BJ (cell line): ENCODE measurements around the gene YJEFN3. TPM values are rescaled to one million over a fixed set of nuclear protein-coding genes. Genes with fewer than 3 reads are reported as not detected.
A peak's percentile ranks its signal among the peaks of the same experiment; 100 is the strongest.

Source experiments
- CTCF ChIA-PET: fragments of 350-600 bp; formaldehyde crosslinking; extraction: SDS; loops from one replicate; lab custom pipeline; 2021; ENCODE audit warnings: antibody characterized with exemption, inconsistent platforms; lab: Yijun Ruan, JAX
- POLR2A ChIA-PET: fragments of 300-600 bp; sonication (Branson Sonifier 250); formaldehyde crosslinking; extraction: SDS; loops from one replicate; lab custom pipeline; 2021; ENCODE audit warnings: antibody characterized with exemption; lab: Charles Lee
- DNase-seq: peaks from one replicate; pipeline ENCODE4 v3.0.0-alpha.2; 2011; ENCODE audit warnings: low read depth
- H3K27me3 ChIP-seq: 2 replicates; pipeline ENCODE4 v1.6.0; 2011; ENCODE audit warnings: low read length; ENCODE audit not compliant: control insufficient read depth, insufficient read depth
- H3K36me3 ChIP-seq: 2 replicates; pipeline ENCODE4 v1.5.1; 2011; ENCODE audit warnings: low read length; ENCODE audit not compliant: control insufficient read depth, insufficient read depth
- H3K4me3 ChIP-seq: 2 replicates; pipeline ENCODE4 v1.5.1; 2011; ENCODE audit warnings: low read depth, mild to moderate bottlenecking, control low read depth, low read length
- polyA plus RNA-seq: library from polyadenylated mRNA; depleted of rRNA; stranded (reverse); fragments of >200 nt; gene quantifications from 2 replicates; pipeline ENCODE4 v1.2.3, GENCODE V29; 2011
- TF ChIP-seq, protein P1 (sequence below): IDR thresholded peaks from 2 replicates; pipeline ENCODE4 v1.5.1; 2011; ENCODE audit warnings: low read depth, mild to moderate bottlenecking, control low read depth, inconsistent platforms, low read length, moderate library complexity; ENCODE audit not compliant: insufficient read depth

YJEFN3 gene
- polyA plus RNA-seq, 1 experiment = 1.1 TPM

DNA sequence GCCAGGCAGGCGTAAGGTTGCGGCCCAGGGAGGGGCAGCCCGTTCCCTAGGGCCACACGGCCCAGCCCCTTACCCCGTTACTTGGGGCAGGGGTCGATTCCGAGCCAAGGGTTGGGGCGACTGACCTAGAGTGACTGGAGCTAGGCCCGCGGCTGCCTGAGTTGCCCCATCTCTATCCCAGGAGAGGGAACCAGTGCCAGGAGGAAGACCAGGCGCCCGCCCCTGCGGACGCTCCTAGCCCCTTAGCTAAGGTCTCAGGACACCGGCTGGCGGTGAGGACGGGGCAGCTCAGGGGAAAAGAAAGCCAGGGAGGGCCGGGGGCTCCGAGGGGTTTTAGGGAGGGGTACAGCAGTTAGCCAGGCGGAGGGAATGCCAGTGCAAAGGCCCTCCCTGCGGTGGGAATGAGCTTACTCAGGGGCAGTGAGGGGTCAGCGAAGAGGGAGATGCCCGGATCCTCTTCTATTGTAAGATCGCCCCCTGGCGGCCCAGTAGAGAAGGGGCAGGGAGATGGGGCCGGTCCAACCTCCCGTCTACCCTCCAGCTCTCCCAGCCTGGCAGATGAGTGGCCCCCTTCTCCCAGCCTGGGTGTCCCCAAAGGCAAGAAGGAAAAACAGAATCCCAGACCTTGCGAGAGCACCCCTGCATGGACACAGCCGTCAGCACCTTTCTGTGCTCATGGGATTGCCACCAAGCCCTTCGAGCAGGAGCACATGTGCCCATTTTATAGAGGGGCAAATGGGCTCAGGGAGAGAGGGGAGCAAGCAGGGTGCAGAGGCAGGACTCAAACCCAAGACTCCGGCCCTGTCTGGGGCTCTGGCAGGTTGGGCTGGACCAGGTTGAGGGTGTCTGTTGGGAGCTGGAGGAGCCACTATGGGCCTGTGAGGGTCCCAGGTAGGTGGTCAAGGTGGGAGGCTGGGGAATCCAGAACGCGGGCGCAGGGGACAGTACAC, 25.6 kb downstream of the YJEFN3 start:
- POLR2A ChIA-PET = no interaction called here
- CTCF ChIA-PET = interaction anchor here (0.6 to 8.0 kb wide), 25 partner anchors 8 to 96 kb away, joined by 3 to 103 read pairs (median 5); partner anchors contain the start of genes CILP2, GMIP and YJEFN3
- H3K27me3 ChIP-seq = no peaks in the 10 kb centered on the region
- TF ChIP-seq, protein P1, sequence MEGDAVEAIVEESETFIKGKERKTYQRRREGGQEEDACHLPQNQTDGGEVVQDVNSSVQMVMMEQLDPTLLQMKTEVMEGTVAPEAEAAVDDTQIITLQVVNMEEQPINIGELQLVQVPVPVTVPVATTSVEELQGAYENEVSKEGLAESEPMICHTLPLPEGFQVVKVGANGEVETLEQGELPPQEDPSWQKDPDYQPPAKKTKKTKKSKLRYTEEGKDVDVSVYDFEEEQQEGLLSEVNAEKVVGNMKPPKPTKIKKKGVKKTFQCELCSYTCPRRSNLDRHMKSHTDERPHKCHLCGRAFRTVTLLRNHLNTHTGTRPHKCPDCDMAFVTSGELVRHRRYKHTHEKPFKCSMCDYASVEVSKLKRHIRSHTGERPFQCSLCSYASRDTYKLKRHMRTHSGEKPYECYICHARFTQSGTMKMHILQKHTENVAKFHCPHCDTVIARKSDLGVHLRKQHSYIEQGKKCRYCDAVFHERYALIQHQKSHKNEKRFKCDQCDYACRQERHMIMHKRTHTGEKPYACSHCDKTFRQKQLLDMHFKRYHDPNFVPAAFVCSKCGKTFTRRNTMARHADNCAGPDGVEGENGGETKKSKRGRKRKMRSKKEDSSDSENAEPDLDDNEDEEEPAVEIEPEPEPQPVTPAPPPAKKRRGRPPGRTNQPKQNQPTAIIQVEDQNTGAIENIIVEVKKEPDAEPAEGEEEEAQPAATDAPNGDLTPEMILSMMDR = peak; percentile 81
- no peaks in the 10 kb centered on the region for H3K36me3 ChIP-seq
- DNase-seq = no peak
- no peak overlapping the region for H3K4me3 ChIP-seq

- Histone ChIP-seq H3K27me3 (no peaks in the 10 kb centered on the region), H3K36me3 (no peaks in the 10 kb centered on the region), H3K4me3 (no peak overlapping the region)
- POLR2A ChIA-PET = no interaction called here
- TF ChIP-seq, protein P1 = no peak
- no peak for DNase-seq
- CTCF ChIA-PET = interaction anchor here (0.9 to 1.2 kb wide), 2 partner anchors 26 to 86 kb away, joined by 3 to 4 read pairs; no protein-coding TSS in a partner anchor
These were observed 29.3 kb downstream of the YJEFN3 start for GRCh38 chr19:19558055-19558454.

- TF ChIP-seq, protein P1 = no peak
- no peak for DNase-seq
- POLR2A ChIA-PET = no interaction called here
- Histone ChIP-seq H3K36me3 (no peaks in the 10 kb centered on the region), H3K4me3 (no peak overlapping the region), H3K27me3 (no peaks in the 10 kb centered on the region)
- CTCF ChIA-PET = interaction anchor here (0.9 to 1.2 kb wide), 2 partner anchors 26 to 85 kb away, joined by 3 to 4 read pairs; no protein-coding TSS in a partner anchor
These were observed 29.9 kb downstream of the YJEFN3 start for GRCh38 chr19:19558636-19559035.

GRCh38 chr19:19559931-19560330, 31.2 kb downstream of the YJEFN3 start:
- TF ChIP-seq, protein P1 = no peak
- H3K27me3 ChIP-seq = no peaks in the 10 kb centered on the region
- ChIA-PET CTCF (interaction anchor here (1.0 to 2.8 kb wide), 3 partner anchors 9 to 400 kb away, joined by 3 to 14 read pairs (median 11); no protein-coding TSS in a partner anchor), POLR2A (interaction anchor here (0.7 kb wide), 1 partner anchor 103 kb away, joined by 3 read pairs; the partner anchor contains the start of gene ATP13A1)
- H3K36me3 ChIP-seq = no peaks in the 10 kb centered on the region
- no peak for DNase-seq
- H3K4me3 ChIP-seq = no peak overlapping the region
